ENCODE measurements around the gene SSR3.
"Not testable (repeated sequence)": the region's sequence is repeated elsewhere in the genome, so short reads cannot be mapped to it uniquely, and the experiment has no call there.

Gene SSR3

DNA sequence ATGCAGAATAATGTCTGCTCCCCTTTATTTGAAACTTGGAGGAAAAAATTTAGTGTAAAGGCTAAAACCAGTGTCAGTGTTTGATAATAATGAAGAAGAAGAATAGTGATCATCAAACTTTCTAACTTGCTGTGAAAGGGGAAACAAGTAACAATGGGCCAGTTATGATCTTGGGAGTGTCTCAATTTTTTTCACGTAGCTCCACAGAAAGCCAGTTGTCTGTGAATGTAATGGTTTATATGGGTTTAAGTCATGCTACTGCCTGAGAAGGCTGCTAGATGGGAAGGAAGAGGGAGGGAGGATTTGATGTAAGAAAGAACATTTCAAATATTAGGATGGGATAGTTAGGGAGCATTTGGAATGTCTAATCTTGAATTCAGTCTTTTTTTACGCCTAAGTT, 21.1 kb upstream of the SSR3 start:
- no peak for FAIRE-seq

DNA sequence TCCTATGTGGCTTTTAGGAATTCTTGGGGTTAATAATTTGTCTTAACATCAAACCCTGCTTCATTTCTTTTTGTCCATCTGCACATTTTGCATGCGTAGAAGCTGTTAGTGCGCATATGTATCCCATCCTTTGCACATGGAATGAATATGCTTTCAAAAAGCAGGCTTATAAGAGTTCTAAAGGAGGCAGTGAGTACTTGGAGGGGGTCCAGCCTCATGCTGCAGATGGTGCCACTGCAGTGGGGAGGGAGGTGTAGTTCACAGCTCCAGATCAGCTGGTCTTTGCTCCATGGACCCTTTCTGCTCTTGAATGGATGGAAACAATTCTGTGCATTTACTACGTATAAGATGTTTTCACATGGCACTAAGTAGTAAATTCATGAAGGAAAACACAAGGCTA, 20.7 kb upstream of the SSR3 start:
- no peak for DNase-seq (ENCODE audit: low spot score)
- no peak for FAIRE-seq

More for the DNA sequence above, 21.1 kb upstream of the SSR3 start:
- DNase-seq (ENCODE audit: low spot score): no peak

DNA sequence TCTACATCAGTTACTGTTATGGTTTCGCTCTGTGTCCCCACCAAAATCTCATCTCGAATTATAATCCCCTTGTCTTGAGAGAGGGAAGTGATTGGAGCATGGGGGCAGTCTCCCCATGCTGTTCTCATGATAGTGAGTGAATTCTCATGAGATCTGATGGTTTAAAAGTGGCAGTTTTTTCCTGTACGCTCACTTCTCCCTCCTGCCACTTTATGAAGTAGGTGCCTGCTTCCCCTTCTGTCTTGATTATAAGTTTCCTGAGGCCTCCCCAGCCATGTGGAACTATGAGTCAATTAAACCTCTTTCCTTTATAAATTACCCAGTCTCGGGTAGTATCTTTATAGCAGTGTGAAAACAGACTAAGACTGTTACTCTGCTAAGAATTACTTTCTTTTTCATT, 15.0 kb upstream of the SSR3 start:
- DNase-seq (ENCODE audit: low spot score); FAIRE-seq: not testable (repeated sequence)

DNA sequence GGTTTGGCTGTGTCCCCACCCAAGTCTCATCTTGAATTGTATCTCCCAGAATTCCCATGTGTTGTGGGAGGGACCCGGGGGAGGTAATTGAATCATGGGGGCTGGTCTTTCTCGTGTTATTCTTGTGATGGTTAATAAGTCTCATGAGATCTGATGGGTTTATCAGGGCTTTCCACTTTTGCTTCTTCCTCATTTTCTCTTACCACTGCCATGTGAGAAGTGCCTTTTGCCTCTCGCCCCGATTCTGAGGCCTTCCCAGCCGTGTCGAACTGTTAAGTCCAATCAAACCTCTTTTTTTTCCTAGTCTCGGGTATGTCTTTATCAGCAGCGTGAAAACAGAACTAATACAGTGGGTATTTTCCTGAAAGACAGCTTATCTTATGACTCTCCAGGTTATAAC, 14.1 kb upstream of the SSR3 start:
- not testable (repeated sequence) for DNase-seq (ENCODE audit: low spot score); FAIRE-seq

DNA sequence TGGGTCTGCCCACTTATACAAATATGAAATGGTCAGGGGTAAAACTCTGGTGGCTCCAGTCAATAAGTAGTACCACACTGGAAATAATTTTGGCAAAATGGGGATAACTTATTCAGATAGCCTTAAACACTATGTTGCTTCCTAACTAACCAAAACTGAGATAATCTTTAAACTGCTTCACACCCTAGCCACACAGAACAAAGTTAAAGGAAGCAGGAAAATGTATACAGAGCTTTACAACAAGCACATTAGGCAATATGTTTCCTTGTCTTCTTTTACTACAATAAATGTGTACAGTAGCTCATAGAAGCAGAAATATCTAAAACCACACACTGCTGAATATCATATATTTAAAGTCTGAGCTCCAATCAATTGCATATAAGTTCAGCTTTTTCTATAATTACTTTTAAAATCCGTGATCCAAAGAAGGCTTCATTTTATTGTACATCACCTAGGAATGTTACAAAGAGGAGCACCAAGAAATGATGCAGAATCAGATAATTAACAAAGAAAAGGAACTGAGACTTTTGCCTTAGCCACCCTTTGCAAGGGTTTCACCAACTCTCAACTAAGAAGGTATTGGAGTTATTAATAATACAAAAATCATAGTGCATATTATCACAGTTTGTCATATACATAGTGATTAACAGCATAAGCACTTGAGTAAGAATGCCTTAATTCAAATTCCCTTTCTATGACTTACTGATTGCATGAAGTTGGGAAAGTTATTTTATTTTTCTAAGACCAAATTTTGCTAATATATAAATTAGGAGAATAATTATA, 9.2 kb upstream of the SSR3 start:
- FAIRE-seq (no peak), DNase-seq (ENCODE audit: low spot score) (no peak)

DNA sequence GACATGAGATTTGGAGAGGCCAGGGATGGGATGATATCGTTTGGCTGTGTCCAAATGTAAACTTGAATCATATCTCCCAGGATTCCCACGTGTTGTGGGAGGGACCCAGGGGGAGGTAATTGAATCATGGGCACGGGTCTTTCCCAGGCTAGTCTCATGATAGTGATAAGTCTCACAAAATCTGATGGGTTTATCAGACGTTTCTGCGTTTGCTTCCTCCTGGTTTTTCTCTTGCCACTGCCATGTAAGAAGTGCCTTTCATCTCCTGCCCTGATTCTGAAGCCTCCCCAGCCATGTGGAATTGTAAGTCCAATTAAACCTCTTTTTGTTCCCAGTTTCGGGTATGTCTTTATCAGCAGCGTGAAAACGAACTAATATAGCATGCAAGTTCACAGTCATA, 7.6 kb upstream of the SSR3 start:
- DNase-seq (ENCODE audit: low spot score); FAIRE-seq: not testable (repeated sequence)

DNA sequence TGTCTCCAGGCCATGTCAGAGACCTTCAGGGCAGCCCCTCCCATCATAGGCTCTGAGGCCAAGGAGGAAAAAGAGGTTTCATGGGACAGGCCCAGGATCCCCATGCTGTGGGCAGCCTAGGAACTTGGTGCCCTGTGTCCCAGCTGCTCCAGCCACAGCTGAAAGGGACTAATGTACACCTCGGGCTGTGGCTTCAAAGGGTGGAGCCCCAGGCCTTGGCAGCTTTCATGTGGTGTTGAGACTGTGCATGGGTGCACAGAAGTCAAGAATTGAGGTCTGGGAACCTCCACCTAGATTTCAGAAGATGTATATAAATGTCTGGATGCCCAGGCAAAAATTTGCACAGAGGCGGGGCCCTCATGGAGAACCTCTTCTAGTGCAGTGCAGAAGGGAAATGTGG, 6.6 kb upstream of the SSR3 start:
- DNase-seq (ENCODE audit: low spot score) (no peak), FAIRE-seq (no peak)

DNA sequence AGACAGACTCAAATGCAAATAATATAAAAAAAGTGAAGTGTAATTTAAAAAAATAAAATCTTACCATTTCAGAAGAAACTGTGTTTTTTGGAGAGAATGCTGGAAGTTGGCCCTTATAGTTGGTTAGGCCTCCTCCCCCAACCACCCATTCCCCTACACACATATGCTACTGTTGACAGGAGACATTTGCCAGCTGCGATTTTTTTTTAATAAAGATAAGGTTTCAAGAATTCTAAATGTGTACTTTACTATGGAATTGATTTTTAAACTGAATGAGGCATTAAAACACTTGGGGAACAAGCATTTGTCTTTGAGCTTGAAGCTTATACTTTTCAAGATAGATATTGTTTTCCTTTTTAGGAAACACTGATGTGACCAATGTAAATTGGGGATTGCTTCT, 4.4 kb upstream of the SSR3 start:
- no peak for DNase-seq (ENCODE audit: low spot score)
- FAIRE-seq: no peak

DNA sequence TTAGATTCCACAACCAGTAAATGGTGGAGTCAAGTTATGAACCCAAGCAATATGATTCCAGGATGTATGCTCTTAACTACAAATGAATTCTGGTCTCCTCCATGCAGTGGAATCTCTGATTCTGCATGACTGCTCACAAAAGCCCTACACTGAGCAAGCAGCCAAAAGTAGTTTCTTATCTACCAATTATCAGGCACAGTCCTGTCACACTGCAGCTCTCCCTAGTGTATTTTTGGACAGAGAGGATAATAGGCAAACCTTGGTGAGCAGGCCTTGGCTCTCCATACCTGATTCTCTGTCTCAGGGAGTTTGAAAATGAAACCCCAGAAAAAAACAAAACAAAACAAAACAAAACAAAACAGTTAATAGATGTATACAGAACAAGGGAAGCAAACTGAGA, 3.5 kb upstream of the SSR3 start:
- FAIRE-seq (no peak), DNase-seq (ENCODE audit: low spot score) (no peak)

DNA sequence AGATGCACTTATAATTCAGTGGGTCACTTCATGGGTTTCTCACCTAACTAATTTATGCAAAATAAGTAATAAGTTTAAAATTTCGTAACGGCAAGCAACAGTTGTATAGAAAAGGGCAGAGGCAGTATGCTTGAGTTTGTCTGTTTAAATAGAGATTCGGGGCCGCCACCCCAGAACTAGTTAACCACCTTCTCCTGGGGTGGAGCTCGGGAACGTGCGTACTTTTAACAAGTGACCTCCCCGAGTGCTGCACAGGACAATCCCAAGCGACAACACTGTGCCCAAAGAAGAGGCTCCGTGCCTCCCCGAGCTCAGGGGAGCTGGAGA, 439 bp downstream of the SSR3 start:
- FAIRE-seq: no peak
- DNase-seq (ENCODE audit: low spot score): no peak

DNA sequence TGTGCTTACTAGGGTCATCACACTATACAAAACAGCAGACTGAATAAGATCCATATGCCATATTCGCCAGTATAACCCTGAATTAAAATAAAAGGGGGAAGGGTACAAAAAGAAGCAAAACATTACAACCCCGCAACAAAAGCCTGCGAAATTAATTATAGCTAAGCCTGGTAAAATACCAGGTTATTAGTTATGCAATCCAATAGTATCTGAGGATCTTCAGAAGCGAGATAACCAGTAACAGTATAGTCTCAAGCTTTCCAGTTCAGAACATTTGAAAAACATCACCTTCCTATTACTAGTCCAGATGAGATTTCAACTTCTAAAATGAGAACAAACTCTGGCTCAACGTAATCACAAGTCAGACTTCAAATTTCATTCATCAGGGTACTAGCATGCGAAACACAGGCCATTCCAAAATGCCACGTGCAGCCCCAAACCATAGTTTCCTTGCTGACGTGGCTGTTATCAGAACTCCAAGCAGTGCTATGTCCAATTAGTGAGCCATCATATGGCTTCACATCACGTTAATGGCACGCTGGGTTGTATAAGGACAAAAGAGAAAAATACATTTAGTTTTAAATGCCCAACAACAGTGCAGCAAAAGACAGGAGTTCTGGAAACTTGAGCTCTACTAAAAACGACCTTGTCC, 1.1 kb downstream of the SSR3 start:
- peak; percentile 29 for FAIRE-seq
- DNase-seq (ENCODE audit: low spot score): peak; percentile 53

DNA sequence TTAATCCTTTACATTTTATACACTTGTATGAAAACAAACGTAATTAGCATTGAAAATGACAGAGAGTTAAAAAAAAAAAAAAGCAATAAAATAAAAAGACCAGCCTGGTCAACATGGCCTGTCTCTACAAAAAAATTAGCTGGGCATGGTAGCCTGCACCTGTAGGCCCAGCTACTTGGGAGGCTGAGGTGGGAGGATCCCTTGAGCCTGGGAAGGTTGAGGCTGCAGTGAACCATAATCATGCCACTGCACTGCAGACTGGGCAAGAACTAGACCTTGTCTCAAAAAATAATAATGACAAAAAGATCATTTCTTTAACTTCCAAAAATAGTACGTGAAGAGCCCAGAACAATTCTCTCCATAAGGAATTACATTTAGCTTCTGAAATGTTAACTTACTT, 1.9 kb downstream of the SSR3 start:
- no peak for FAIRE-seq
- DNase-seq (ENCODE audit: low spot score): no peak

DNA sequence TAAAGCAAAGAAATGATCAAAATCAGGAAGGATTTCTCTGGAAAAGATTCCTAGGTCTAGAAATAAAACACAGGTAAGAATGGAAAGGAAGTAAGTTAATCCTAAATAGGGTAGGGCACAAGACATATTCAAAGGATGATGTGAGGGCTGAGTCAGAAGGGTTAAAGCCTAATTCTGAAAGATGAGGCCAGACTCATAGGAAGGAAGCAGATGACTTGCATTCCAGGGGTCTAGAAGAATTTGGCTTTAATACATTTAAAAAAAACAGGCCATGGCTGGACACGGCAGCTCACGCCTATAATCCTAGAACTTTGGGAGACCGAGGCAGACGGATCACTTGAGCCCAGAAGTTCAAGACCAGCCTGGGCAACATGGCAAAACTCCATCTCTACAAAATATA, 3.2 kb downstream of the SSR3 start:
- peak; percentile 63 for DNase-seq (ENCODE audit: low spot score)
- FAIRE-seq: no peak

DNA sequence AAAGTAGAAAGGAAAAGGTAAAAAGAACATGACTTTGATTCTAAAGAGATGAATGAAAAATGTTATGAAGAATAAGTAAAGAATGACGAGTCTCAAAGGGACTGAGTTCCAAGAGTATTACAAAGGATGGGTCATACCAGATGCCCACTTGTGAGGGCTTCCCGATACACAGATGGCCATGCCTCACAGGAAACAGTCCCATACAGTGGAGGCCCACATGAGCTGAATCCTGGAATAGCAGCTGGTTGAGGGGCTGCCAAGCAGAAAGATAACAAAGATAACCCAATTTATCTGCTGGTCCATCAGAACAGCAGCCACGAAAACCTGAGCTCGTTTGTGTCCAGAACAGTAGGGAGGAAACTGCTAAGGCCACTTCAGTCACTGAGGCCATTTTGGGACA, 3.7 kb downstream of the SSR3 start:
- FAIRE-seq: no peak
- peak; percentile 36 for DNase-seq (ENCODE audit: low spot score)

DNA sequence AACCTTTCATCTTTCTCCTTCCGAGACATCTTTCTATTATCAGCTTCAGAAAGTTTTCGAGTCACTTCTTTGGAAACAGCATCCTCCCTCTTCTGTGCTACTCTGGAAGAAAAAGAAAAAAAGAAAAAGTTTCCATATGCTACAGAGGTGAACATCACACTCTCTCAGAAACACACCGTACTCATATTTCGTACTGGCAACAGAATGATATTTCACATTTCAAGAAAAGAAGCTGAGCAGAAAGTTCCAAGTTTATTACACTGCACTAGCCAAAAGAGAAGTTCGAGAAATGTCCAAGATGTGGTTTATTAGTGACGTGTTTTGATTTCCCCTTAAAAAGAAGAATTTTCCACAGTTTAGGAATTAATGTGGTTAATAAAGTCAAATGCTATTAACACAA, 6.0 kb downstream of the SSR3 start:
- no peak for DNase-seq (ENCODE audit: low spot score)
- FAIRE-seq: no peak

DNA sequence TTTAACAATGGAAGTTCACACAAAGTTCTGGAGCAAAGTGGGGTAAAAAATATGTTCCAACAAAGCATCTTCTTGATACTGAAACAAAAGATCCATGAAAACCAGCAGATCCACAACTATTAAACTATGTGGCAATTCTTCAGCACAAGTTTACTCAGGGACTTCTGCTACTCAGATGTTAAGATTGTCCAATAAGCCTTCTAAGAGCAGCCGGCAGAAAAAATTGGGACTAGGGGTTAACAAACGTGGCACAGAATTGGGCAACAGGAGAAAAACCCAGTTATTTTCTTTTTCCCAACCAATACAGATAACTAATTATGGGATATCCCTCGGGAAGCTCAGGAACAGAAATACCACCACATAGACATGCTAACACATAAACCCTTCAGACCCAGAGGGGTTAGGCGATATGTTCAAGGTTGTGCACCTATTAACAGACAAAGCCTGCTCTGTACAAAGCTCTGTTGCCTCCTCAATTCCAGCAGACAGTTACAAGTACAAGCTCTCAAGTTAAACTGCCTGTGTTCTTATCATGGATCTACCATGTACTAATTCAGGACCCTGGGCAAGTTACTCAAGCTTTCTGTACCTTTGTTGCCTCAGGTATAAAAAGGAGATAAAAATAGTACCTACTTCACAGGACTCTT, 6.8 kb downstream of the SSR3 start:
- FAIRE-seq: no peak
- no peak for DNase-seq (ENCODE audit: low spot score)

DNA sequence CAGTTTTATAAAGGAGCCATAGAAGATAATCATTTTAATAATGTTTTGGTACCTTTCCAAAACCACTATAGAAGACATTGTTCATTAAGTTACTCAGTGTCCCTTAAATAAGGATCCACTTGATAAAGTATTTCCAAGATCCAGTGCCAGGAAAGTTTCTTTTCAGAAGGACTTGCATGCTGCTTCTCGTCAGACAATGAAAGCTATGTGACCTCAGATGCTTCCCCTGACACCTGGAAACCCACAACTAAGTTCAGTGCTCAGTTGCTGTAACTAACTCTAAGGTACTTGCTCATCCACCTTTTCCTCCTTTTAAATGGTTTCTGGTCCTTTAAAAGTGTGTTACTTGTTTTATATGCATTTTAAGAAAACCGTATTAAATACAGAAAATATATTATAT, 7.3 kb downstream of the SSR3 start:
- DNase-seq (ENCODE audit: low spot score): no peak

DNA sequence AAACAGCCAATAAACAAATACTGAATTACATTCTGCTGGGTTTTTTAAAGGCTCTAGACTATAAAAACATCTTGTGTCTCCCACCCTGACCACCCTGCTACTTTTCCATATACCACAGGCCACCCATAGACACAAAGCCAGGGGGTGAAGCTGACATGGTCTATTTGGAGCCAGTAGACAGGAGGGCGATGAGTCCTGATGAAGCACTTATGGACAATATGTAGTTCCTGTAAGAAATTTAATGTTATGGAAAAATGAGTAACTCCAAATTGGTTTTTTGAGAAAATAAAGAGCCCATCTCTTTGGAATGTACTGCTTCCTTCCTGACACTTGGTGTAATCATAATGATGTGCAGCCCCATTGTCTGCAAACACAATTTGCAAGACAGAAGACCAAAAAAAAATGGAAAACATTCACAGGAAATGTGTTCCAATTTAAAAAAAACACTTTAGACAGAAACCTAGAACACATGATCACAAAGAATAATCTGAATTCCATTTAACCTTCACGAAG, 11.8 kb downstream of the SSR3 start:
- FAIRE-seq (no peak), DNase-seq (ENCODE audit: low spot score) (no peak)

More for the DNA sequence above, 7.3 kb downstream of the SSR3 start:
- FAIRE-seq: no peak

DNA sequence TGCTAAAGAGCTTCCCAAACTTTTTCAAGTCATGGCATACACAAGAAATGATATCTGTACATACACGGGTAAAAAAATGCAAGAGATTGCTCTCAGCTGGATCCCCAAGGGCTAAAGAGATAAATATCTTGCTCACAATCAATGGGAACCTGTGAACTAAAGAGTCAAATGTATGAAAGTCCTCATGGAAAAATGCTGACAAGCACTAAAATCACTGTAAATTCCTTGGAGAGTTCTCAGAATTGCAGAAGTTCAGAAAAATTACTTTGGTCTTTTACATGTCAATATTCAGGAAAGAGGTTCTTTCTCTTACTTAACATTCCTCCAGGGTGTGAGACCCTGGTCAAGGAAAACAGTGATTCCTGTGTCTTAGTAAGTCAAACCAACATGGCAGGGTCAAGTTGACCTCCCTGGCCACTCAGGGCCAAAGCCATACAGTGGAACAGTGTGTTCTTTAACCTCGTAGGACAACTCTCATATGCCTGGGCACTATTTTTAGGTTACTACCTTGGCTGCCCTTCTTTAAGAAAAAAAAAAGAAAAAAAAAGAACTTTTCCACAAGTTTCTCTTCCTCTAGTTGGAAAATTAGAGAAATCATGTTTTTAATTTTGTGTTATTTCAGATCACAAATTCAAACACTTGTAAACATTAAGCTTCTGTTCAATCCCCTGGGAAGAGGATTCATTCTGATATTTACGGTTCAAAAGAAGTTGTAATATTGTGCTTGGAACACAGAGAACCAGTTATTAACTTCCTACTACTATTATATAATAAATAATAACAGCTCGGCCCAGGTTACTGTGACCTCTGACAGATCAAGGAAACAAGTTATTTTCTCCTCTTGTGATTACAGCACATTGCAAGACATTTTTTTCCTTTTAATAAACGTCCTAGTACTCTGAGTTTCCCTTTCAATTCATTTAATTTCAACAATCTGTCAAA, 12.5 kb downstream of the SSR3 start:
- no peak for DNase-seq (ENCODE audit: low spot score)

DNA sequence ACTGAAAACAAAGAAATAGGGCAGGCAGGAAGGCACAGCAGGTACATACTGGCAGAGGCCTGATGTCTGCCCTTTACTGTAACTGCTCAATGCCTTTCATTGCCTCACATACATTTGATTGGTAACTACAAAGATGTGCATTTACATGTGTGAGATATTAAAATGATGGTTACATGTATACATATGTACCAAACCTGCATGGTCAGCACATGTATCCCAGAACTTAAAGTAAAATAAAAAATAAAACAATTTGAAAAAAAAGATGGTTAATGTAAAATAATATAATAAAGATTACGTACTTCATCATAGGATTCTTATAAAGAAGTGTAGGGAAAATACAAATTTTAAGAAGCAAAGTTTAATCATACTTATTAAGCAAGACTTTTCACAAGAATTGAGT, 15.1 kb downstream of the SSR3 start:
- DNase-seq (ENCODE audit: low spot score) (no peak), FAIRE-seq (no peak)

More for the DNA sequence above, 12.5 kb downstream of the SSR3 start:
- no peak for FAIRE-seq

DNA sequence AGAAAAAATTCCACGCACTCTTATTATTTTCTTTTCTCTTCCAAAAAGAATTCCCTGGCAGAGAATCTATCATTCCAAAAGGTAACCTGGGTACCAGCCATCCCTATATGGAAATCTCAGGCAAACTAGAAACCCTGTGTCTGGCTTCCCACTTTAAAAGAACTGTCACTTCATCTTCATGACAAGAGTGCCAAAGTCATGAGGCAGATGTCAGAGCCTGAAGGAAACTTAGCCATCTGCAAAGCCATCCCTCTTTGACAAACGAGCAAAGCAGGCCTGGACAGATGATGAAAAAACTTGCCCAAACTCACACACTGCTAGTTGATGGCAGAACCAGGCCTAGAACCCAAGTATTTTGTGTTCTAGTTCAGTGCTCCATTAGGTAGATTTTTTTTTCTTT, 15.9 kb downstream of the SSR3 start:
- DNase-seq (ENCODE audit: low spot score) (no peak), FAIRE-seq (no peak)

All from RCC 7860 (cell line).